K562 (cell line): ENCODE data around the gene CALHM4. TPM values are rescaled to one million over a fixed set of nuclear protein-coding genes. Genes with fewer than 3 reads are reported as not detected.
A peak's percentile ranks its signal among the peaks of the same experiment; 100 is the strongest.

ENCODE experiments used
- ATF2 ChIP-seq: sonication (generic); formaldehyde crosslinking; IDR thresholded peaks from 2 replicates; pipeline ENCODE4 v1.8.1; 2022; ENCODE audit warnings: missing genetic modification reagents
- BACH1 ChIP-seq: fragments of 200-800 bp; sonication (Bioruptor generic); IDR thresholded peaks from 2 replicates; pipeline ENCODE4 v1.6.1; 2016; ENCODE audit warnings: missing genetic modification characterization, missing compliant biosample characterization
- BRCA1 ChIP-seq, 2 experiments: fragments of 450-650 bp in 1 of 2; sonication (generic) in 1 of 2; formaldehyde crosslinking in 1 of 2; IDR thresholded peaks; 2 replicates each; pipeline versions ENCODE4 v1.5.0 to v1.6.1; 2017 to 2020; ENCODE audit warnings: mild to moderate bottlenecking in 1 of 2, missing genetic modification reagents in 1 of 2
- C11orf30 ChIP-seq: fragments of 450-650 bp; IDR thresholded peaks from 2 replicates; pipeline ENCODE4 v1.6.1; 2016; ENCODE audit warnings: low read depth, mild to moderate bottlenecking
- CBX1 ChIP-seq: sonication (generic); IDR thresholded peaks from 2 replicates; pipeline ENCODE4 v1.6.1; 2016; ENCODE audit warnings: antibody characterized with exemption, low read depth, mild to moderate bottlenecking
- FOXP4 ChIP-seq: sonication (generic); formaldehyde crosslinking; IDR thresholded peaks from 2 replicates; pipeline ENCODE4 v1.8.0; 2022; ENCODE audit warnings: mild to moderate bottlenecking, missing genetic modification reagents, borderline replicate concordance
- IFI16 ChIP-seq: fragments of 250-450 bp; sonication (Bioruptor Pico); IDR thresholded peaks from 2 replicates; pipeline ENCODE4 v2.1.2; 2022; ENCODE audit warnings: mild to moderate bottlenecking, inconsistent platforms
- NR2C1 ChIP-seq, 2 experiments: fragments of 450-650 bp; IDR thresholded peaks; 2 replicates each; pipeline ENCODE4 v1.6.1; 2017; ENCODE audit warnings: mild to moderate bottlenecking in 2 of 2, antibody characterized with exemption in 1 of 2, inconsistent platforms in 1 of 2, missing compliant biosample characterization in 1 of 2, missing genetic modification characterization in 1 of 2
- RBM17 ChIP-seq: fragments of 200-400 bp; formaldehyde crosslinking; IDR thresholded peaks from 2 replicates; pipeline ENCODE4 v1.6.1; 2017; ENCODE audit warnings: low read depth, mild to moderate bottlenecking, low read length, borderline replicate concordance
- SAFB ChIP-seq: fragments of 200-400 bp; formaldehyde crosslinking; IDR thresholded peaks from 2 replicates; pipeline ENCODE4 v1.6.1; 2017; ENCODE audit warnings: low read depth, low read length, borderline replicate concordance
- SIRT6 ChIP-seq: IDR thresholded peaks from one replicate; pipeline ENCODE4 v1.6.1; 2012; ENCODE audit warnings: low read depth, mild to moderate bottlenecking, control low read depth, inconsistent platforms, low read length, moderate library complexity
- THAP12 ChIP-seq: fragments of 250-450 bp; sonication (Bioruptor Pico); IDR thresholded peaks from 2 replicates; pipeline ENCODE4 v1.9.0; 2021; ENCODE audit warnings: mild to moderate bottlenecking, inconsistent platforms
- WHSC1 ChIP-seq: IDR thresholded peaks from one replicate; pipeline ENCODE4 v1.6.1; 2012; ENCODE audit warnings: low read length, control low read depth, inconsistent platforms
- ZBTB1 ChIP-seq: sonication (generic); formaldehyde crosslinking; IDR thresholded peaks from 2 replicates; pipeline ENCODE4 v1.8.1; 2023; ENCODE audit warnings: missing genetic modification reagents, low read depth, mild to moderate bottlenecking, borderline replicate concordance
- ZBTB9 ChIP-seq: fragments of 450-650 bp; formaldehyde crosslinking; IDR thresholded peaks from 2 replicates; pipeline ENCODE4 v1.4.0; 2020; ENCODE audit warnings: mild to moderate bottlenecking, moderate library complexity
- ZNF277 ChIP-seq: fragments of 250-450 bp; sonication (Bioruptor Pico); IDR thresholded peaks from 2 replicates; pipeline ENCODE4 v1.8.0; 2022; ENCODE audit warnings: inconsistent platforms, mild to moderate bottlenecking, moderate library complexity, borderline replicate concordance
- ZNF316 ChIP-seq: fragments of 450-650 bp; IDR thresholded peaks from 2 replicates; pipeline ENCODE4 v1.6.1; 2016
- polyA plus RNA-seq, 8 experiments: library from polyadenylated mRNA; depleted of rRNA in 4 of 8; stranded (reverse) in 5 of 8; unstranded in 3 of 8; fragments of >200 nt; fragmentation: Nextera tagmentation in 2 of 8; fragmentation: Illumina TruSeq in 1 of 8; extraction: Ambion mirVana in 2 of 8; extraction: Trizol in 1 of 8; gene quantifications; 2 replicates each; pipeline versions ENCODE4 v1.2.1 to v1.2.3, GENCODE V29; 2011 to 2014; ENCODE audit warnings: inconsistent platforms in 1 of 8, missing spikeins in 1 of 8
- total RNA-seq, 7 experiments: library from RNA; depleted of rRNA in 6 of 7; stranded (reverse); fragments of >200 nt in 6 of 7; fragmentation: Illumina TruSeq in 2 of 7; extraction: Trizol in 2 of 7; gene quantifications; 2 replicates each; pipeline versions ENCODE4 v1.2.1 to v1.2.3, GENCODE V29; 2011 to 2021; ENCODE audit warnings: low replicate concordance in 1 of 7

CALHM4 gene
- total and polyA plus RNA-seq, 9 of the 15 experiments (the other 6 are each of a cell fraction or from before 2014, with no cell fraction given): not detected

GRCh38 chr6:116512111-116512559 lies 41.4 kb upstream of the CALHM4 start (continued):
- TF ChIP-seq ZBTB9: 0 out of 2 replicates have a peak, but pooled peaks have one; percentile 14
- no peak for TF ChIP-seq WHSC1
- TF ChIP-seq CBX1: no peak
- TF ChIP-seq ZBTB1: no peak
- peak; percentile 35; the same call in 1 of the 2 replicates for TF ChIP-seq C11orf30
- no peak for TF ChIP-seq ATF2 (CRISPR knock-in tag)
- no peak for TF ChIP-seq BRCA1 (IDR thresholded peaks at IDR 0.05)
- no peak for TF ChIP-seq BRCA1 (CRISPR knock-in tag; IDR thresholded peaks at IDR 0.05)
- 0 out of 2 replicates have a peak, but pooled peaks have one; percentile 57 for TF ChIP-seq BACH1
- TF ChIP-seq NR2C1 (IDR thresholded peaks at IDR 0.05): no peak
- TF ChIP-seq NR2C1 (tag; IDR thresholded peaks at IDR 0.05): no peak
- no peak for TF ChIP-seq THAP12 (CRISPR knock-in tag)
- no peak for TF ChIP-seq SIRT6
- peak; percentile 54 for TF ChIP-seq ZNF316
- no peak for TF ChIP-seq IFI16 (CRISPR knock-in tag)
- no peak for TF ChIP-seq RBM17
- no peak for TF ChIP-seq SAFB
- TF ChIP-seq FOXP4 (CRISPR knock-in tag): no peak
- no peak for TF ChIP-seq ZNF277
